Activated T-cell treated with anti-CD3 and anti-CD28 coated beads for 24 hours (primary cell): ENCODE data around the gene FCAMR.

Experiments
- DNase-seq: peaks from one replicate; pipeline ENCODE4 v3.0.0-alpha.2; 2020; ENCODE audit warnings: low read depth

Gene FCAMR

DNA sequence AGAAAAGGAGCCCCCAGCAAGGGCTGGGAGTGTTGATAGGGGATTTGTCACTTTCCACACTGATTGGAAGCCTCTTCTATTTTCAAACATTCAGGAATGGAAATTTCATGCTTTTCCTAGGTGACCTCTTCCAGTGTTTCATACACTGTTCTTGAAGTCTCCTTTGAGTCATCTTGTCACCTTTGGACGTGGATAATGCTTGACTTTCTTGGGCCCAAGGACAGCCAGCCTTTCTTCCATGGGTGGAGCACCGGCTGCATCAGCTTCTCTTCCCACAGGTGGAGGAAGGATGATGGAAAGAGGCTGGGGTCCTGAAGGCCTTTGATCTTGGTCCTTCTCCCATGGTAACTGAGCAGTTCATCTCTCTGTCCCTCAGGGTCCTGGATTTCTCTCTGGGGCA is 12.1 kb downstream of the FCAMR start:
- no peak for DNase-seq

DNA sequence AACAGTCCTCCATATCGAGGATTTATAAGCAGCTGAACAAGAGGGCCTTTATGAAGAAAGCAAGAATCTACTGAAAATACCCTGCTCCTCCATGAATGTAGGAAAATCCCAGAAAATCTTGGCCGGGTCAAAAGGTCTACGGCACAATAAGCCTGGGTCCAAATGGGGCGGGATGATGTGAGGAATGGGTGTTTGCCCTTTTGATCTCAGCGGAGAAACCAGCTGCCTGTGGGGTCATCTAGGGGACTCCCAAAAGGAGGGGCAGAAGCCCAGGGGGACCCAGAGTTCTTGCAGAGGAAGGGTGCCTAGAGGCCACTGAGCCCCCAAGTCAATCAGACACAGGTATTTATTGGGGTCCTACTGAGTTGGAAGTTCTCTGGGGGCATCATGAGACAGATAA is 12.6 kb downstream of the FCAMR start:
- no peak for DNase-seq

DNA sequence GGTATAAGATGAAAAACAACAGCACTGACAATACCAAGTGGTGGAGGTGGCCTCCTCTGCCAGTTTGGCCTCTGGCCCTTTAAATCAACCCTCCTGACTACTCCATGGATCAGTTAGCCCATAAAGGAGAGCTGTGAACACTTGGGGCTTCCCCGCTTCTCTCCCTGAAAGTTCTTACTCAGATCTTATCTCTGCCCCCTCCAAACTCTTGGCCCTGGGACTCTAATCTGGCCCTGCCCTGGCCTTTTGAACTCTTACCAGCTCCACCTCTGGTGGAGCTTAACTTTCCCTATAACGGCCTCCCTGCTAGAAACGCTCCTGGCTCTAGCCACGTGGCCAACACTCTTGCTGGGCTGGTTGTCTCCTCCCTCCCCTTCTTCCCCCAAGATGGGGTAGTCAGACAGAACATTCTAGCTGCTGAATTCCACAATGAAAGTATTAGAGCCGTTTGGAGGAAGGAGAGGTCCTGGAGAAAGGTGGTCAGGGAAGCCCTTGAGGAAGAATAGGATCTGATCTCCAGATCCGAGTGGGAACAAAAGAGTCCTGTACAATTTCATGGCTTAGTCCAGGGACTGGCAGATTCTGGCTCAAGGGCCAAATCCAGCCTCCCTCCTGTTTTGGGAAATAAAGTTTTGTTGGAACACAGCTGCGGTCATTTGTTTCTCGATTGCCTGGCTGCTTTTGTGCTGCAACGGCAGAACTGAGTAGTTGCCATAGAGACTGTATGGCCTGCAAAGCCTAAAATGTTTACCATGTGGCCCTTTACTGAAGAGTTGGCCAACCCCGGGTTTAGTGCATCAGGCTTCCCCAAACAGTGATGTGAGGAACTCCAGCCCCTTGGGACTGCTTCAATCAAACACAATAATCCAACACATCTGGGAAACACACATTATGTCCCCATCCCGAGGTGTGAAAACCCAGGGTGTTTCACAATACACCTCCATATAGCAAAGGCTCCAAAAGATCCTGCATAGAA is 14.5 kb downstream of the FCAMR start:
- DNase-seq: no peak

DNA sequence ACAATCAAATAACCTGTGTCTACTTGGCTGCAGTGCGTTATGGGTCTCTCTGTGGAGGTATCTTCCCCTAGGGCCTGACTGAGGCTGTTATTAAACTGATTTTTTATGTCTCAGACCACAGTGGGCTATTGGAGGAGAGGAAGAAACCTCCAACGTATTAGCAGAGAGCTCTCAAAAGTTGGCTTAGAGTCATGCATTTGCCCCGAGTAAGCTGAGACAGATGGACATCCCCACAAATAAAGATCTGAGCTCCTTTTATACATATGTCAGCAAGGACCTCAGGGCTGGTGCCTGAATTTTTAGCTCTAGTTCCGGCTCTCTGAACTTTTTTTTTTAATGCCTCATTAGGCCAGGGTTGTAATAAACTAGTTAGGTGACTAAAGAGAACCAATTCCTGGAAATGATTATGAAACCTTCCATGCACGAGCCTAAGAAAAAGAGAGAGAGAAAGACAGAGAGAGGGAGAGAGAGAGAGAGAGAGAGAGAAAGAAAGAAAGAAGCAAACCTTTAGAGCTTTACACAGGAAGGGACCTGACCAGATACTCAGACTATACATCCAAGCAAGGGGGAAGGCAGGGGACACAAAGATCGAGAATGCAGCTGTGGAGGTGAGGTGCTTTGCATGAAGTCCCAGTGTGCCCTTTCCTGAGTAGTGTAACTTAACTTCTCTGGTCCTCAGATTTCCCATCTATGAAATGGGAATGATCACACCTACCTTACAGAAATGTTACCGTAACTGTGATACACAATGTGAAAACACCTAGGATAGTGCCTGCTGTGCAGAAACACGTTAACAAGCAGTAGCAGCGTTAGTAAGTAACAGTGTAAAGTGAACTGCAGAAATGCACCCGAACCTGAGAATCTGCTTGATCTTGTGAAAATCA is 15.6 kb downstream of the FCAMR start:
- no peak for DNase-seq

DNA sequence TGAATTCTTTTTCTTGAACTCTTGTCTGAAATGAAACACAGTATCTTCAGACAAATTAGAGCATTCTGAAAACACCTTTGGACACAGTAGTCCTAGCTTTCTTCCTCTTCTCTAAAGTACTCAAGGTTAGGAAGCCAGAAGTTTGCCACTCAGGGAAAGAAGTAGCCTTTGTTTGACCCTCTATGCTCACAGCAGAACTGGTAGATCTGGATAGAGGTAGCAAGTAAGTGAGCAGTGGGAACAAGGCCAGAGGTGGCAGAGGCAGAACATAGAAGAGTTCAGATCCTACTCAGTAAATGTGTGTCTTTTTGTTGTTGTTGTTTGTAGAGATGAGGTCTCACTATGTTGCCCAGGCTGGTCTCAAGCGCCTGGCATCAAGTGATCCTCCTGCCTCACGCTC is 16.6 kb downstream of the FCAMR start:
- DNase-seq: no peak

DNA sequence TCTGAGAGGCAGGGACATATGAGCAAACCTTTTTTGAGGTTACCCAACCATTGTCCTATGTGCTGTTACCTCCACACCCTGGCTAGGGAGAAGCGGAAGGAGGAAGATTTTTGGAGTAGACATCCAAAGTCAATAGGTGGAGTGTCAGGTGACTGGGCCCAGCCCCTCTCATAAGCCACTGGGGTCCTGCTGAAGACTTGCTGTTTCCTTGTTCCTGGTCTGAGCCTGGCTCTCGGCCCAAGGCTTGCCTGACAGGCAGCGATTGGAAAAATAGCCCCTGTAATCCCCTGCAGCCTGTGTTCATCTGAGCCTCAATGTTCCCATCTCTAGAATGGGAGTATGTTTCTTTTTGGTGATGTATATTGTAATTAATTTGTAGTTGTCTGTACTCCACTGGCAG is 17.1 kb downstream of the FCAMR start:
- no peak for DNase-seq

DNA sequence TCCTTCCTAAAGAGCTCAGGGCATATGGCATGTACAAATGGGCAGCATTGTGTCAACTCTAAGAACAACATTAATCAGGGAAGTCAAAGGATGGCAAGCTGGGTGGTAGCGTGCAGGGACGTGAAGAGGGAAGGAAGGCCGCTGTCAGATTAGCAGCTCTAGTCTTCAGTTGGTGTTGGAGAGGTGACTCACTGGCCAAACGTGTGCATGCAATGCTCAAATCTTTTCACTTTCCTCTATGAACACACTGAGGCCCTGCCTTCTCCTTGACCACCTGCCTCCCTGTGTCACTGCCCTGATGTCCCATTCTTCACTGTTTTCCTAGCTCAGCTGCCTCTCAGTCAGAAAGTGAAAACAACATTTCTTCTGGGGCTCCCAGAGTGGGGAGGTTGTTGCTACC is 18.1 kb downstream of the FCAMR start:
- no peak for DNase-seq

DNA sequence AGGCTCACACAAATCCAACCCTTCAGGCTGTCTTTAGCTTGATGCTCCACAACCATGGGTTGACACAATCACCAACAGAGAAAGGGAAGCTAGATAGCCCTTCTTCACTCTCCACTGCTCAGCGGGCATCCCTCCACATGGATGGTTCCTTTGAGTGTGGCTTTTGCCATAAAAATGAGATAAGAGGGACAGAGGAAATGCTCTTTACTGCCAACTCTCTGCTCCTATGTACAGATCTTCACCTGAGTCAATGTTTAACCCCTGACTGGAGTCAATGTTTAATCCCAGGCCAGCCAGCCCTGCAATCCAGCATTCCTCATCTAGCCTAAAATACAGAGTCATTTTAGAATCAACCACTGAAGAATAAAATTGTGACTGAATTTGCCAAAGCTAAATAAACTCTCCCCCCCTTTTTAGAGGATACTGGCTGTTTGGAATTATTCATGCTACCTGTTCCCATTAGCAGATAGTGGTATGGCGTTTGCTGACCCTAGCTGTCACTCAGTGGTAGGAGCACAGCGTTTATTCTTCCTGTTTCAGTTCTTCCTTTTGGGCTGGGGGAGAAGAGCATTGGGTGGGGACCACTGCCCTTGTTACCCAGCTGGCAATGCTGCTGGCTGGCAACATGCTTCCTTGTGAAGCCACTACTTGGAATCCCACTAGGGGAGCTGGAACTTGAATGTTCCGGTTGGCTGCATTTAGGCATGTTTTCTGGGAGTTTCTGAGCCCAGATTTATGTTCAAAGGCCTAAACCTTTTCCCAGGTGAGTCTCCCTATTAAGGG is 18.8 kb downstream of the FCAMR start:
- no peak for DNase-seq

DNA sequence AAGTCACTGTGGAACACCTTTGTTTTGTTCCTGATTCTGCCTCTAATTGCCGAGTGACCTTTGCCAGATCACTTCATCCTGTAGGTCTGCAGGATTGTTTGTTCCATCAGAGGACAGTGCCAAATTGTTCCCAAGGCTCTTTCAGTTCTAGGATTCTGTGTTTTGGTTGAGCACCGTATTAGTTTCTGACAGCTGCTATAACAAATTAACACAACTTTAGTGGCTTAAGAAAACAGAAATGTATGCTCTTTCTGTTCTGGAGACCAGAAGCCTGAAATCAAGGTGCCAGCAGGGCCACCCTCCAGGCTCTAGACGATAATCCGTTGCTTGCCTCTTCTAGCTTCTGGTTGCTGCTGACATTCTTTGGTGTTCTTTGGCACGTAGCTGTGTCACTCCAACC is 20.6 kb downstream of the FCAMR start:
- DNase-seq: no peak

DNA sequence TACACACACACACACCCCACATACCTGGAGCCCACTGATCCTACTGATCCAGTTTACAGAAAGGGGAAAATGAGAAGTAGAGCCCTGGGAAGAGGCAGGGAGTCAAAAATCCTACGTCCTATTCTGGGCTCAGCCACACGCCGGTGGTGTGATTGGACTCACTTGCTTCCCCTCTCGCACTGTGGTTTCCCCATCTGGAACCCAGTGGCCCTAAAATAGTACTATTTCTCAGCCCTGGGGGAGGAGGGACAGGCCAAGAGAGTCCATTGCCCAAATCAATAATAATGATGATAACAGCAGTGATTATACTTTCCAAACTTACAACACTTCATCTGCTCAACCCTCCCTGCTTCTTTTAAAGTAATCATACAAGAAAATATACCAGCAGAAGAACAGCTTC is 21.1 kb downstream of the FCAMR start:
- no peak for DNase-seq

DNA sequence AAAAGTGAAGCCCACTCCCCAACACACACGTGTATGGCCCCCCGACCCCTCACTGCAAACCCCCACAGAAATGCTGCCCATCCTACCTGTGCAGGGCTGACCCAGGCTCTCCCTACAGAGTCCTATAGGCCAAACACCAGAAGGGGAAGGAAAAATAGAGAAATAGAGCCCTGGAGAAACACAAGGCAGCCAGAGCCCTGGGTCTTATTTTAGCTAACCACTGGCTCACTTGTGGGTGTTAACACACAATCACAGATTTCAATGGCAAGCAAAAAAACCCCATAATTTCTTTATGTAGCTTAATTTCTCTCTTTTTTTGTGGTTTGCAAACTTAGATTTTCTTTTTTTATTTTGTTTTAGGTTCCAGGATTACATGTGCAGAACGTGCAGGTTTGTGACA is 23.0 kb downstream of the FCAMR start:
- no peak for DNase-seq

DNA sequence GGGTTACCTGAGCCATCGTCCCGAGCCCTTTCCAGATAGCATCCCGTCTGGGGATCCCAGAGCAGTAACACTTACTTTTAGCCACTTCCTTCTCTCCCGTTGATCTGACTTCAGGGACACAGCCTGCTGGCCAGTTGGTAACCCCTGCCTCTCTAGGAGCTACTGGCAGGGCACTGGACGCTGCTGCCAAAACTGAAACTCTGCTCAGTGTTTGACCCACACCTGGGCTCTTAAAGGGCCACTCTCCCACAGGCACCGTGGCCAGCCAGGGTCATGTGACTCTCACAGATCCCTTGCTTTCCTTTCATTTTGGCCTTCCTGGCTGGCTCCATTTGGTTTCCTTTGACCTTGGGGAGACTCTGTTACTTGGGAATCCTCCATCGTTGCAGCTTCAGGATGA is 24.0 kb downstream of the FCAMR start, which contains the start of gene PIGR:
TSS of gene PIGR (minus strand) at position 206 of the 400 bp plus-strand sequence. CDS start 5,935 bp downstream, outside the sequence.
- DNase-seq: no peak

DNA sequence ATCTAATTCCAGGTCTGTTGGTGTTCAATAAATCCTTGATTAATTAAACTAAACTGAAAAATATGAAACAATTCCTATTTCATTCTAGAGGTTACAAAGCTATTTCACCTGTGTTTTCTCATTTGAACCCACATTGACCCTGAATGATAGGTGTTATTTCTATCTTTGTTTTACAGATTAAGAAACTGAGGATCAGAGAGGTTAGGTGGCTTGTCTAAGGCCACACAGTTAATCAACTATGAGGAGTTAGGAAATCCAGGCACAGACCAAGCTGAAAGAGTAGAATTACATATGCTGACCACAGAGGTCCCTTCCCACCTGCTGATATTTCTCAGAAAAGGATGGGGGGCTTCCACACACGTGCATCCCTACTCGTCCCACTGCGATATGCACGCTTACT is 24.5 kb downstream of the FCAMR start:
- no peak for DNase-seq

DNA sequence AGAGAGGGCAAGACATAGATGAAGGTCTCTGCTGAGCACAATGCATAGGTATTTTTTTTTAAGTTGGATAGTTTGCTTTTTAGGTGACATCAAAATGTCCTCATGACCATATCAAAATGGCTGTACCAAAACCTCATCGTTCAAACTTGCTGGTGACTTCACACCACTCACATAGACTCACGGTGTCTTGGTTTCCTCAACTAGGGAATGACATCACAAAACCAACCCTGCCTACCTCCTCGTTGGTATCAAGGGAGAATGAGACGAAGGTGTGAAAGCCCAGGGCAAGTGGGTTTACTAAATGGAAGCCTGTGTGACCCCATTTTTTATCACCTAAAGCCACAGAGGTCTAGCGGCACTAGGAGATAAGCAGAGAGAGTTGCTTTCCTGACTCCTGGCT is 25.6 kb downstream of the FCAMR start:
- DNase-seq: no peak

DNA sequence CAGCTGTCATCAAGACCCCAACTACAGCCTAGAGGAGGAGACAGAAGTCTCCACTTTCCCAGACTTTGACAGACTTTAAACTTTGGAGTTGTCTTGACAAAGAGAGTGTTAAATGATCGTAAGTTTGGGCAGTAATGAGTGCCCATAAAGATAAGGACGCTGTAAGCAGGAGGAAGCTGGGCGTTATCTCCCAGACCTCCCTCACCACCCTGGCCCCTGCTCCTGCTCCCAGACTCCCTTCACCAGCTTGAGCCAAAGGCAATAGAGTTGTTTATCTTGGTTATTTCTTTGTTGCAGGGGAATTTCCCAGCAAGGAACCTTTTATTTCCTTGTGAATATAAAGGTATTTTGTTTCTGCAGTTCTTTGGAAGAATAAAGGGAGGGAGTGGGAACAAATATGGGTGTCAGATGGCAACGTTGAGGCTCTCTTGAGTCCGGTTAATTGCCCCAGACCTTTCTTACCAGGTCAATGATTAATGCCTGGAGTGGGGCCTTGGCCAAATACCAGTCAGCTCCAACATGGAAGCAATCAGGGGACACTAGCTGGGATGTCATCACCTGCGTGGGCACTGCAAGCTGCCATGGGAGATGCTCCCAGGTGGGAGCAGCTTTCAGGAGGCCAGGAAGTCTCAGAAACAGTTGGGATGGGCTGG is 28.4 kb downstream of the FCAMR start:
- no peak for DNase-seq

DNA sequence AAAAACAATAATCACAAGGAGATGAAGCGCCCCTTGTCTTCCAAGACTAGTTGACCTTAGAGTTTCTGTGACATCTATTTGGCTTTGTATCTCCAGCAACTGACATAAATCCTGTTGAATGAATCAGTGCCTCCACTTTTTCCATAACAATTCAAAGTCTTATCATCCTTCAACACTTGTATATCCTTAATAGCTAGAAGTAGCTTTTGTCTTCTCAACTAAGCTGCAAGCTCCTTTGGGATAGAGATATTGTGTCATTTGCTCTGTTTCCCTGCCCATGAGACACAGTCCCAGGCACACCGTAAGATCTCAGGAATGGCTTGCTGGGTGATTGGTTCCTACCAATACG is 29.7 kb downstream of the FCAMR start:
- DNase-seq: no peak

DNA sequence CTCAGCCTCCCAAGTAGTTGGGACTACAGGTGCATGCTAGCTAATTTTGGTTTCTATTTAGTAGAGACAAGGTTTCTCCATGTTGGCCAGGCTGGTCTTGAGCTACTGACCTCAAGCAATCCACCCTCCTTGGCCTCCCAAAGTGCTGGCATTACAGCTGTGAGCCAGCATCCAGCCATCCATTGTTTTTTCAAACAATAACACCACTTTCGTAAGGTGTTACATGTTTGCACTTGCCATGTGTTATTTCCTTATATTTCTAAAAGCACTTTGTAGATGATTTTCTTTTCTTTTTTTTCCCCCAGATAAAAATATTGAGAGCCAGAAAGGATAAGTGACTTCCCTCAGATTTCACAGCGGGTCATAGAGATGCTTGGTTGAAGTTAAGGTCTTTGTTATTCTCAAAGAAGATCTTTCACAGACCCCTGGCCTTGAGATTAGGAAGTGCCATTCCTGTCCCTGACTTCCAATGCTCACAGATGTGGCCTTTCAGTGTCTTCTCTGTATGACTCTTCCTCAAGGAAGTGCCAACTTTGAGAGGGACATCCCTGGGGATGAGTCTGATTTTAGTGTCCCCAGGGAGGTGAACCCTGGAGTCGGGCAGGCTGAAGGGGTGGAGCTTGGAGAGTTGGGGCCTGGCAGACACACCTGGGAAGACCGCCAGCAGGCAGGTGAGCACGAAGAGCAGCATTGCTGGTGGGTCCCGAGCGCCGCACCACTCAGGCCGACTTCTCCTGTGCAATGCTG is 30.2 kb downstream of the FCAMR start:
- DNase-seq: no peak

DNA sequence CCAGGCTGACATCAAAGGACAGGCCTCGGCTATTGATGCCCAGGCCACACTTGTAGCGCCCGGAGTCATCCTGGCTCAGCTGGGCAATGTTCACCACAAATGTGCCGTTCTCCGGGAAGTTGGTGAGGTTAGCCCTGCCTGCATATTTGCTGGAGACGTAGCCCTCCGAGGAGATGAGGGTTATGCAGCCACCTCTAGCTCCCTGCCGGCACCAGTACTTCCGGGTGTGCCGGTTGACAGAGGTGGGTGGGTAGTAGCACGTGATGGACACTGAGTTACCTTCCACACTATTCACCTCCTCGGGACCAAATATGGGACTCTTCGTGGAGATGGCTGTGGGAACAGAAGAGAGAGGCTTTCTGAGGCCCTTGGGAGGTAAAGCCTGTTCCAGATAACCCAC is 31.1 kb downstream of the FCAMR start:
- no peak for DNase-seq

DNA sequence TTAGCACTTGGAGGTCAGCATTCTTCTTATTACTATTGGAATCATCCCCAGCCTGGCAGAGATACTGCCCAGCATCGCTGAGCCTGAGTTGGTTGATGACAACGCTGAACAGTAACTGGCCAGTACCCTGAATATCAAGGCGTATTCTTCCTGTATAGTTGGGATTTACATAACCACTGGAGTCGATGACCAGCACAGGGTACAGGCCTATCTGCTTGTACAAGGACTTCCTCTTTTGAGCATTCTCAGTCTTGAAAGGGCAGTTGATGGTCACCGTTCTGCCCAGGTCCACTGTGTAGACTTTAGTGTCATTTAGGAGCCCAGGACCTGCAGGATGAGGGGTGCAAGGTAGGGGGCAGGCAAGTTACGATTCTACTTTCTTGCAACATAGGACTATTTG is 32.8 kb downstream of the FCAMR start:
- DNase-seq: no peak

DNA sequence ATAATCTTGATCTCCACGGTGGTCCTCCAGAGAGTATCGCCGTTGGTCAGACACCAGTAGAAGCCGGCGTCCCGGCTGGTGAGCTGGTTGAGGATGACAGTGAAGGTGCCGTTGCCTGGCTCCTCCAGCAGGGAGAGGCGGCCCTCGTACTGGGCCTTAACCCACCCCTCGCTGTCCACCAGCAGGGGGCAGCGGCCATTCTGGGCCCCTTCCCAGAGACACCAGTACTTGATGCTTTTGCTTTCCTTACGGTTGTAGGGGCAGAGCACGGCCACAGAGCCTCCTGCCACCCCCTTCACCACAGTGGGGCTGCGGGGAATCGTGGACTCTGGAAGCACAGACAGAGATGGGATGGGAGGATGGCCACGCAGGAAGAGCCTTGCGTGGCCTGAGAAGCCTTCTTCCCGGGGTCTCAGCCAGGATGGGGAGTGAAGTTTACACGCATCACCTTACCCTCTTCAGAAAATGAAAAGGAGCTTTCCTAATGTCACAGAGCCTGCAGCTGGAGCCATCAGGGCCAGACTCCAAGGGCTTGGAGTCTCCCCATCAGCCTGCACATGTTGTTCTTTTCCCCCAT is 34.7 kb downstream of the FCAMR start:
- DNase-seq: no peak
